Omental fat pad (tissue), 4 donors: ENCODE data around the gene CEP63. TPM values are rescaled to one million over a fixed set of nuclear protein-coding genes. Genes with fewer than 3 reads are reported as not detected.
"Not testable (repeated sequence)": the region's sequence is repeated elsewhere in the genome, so short reads cannot be mapped to it uniquely, and the experiment has no call there.

ENCODE experiments used
- ATAC-seq: fragments of 150-250 bp; one replicate; pipeline ENCODE4 v1.9.1; 2016; ENCODE audit warnings: mild to moderate bottlenecking, moderate library complexity; ENCODE audit not compliant: low FRiP score
- DNase-seq: peaks from one replicate; pipeline ENCODE4 v3.0.0-alpha.2; 2019; ENCODE audit warnings: low spot score
- total RNA-seq, 4 donors: library from RNA; depleted of rRNA; stranded (reverse); fragments of >200 nt; gene quantifications; one replicate each; pipeline ENCODE4 v1.1.0, GENCODE V29; 2016
- TF ChIP-seq, protein P1 (sequence below), 3 donors: fragments of 450-650 bp; IDR thresholded peaks; one replicate each; pipeline ENCODE4 v1.5.1; 2016 to 2017; ENCODE audit warnings: antibody characterized with exemption in 3 of 3, mild to moderate bottlenecking in 3 of 3, moderate library complexity in 2 of 3

The CEP63 gene
- total RNA-seq, 4 donors from 2014 or later: 15.3 to 30.9 (median 21.1) TPM

DNA sequence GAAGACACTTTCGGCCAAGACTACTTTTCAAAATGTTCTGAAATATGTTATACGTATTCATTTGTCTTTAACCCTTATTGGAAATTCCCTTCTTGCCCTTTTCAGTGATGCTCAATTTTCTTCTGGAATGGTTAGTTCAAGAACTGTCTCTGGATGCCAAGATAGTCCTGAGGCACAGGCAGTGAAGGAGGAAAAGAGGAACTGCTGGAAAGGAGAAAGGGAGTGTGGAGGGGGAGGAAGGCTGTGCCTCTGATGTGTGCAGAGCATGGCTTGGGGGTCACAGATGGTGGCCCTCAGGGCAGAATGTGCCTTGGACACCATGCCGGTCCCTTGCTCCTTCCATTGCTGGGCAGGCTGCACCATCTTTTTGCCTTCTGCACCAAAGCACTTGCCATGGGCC, 73.7 kb downstream of the CEP63 start:
- no peak for DNase-seq
- TF ChIP-seq, protein P1, sequence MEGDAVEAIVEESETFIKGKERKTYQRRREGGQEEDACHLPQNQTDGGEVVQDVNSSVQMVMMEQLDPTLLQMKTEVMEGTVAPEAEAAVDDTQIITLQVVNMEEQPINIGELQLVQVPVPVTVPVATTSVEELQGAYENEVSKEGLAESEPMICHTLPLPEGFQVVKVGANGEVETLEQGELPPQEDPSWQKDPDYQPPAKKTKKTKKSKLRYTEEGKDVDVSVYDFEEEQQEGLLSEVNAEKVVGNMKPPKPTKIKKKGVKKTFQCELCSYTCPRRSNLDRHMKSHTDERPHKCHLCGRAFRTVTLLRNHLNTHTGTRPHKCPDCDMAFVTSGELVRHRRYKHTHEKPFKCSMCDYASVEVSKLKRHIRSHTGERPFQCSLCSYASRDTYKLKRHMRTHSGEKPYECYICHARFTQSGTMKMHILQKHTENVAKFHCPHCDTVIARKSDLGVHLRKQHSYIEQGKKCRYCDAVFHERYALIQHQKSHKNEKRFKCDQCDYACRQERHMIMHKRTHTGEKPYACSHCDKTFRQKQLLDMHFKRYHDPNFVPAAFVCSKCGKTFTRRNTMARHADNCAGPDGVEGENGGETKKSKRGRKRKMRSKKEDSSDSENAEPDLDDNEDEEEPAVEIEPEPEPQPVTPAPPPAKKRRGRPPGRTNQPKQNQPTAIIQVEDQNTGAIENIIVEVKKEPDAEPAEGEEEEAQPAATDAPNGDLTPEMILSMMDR (IDR thresholded peaks at IDR 0.05): no peak
- ATAC-seq: no peak

DNA sequence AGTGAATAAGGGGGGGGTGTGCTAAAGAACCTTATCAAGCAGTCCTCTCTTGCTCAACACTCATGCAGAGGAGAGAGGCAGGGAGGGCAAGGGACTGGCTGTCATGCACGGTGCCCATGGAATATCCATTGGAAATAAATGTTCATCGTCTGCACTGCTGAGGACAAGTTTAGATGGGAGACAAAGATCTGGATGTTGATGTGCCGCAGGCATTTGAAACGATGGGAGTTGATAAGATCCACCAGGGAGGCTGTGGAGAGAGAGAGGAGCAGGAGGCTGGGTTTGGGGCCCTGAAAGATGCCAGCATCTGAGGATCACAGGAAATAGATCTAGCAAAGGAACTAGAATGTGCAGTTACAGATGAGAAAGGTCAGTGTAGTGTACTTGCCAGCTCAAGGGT, 76.2 kb downstream of the CEP63 start:
- ATAC-seq (no peak), DNase-seq (no peak)
- TF ChIP-seq, protein P1 (IDR thresholded peaks at IDR 0.05): no peak

DNA sequence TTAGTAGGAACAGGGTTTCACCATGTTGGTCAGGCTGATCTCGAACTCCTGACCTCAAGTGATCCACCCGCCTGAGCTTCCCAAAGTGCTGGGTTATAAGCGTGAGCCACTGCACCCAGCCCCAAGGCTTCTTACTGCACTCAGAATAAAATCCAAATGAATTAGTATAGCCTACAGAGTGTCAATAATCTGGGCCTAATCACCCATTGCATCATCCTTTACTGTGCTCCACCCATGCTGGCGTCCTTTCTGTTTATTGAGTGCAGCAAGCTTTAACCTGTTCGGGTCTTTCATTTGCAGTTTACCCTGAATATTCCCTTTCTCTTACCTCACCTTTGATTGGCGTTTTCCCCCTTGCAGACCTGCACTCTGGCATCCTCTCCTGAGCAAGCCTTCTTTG, 77.7 kb downstream of the CEP63 start:
- ATAC-seq: no peak
- DNase-seq: no peak
- TF ChIP-seq, protein P1 (IDR thresholded peaks at IDR 0.05): no peak

DNA sequence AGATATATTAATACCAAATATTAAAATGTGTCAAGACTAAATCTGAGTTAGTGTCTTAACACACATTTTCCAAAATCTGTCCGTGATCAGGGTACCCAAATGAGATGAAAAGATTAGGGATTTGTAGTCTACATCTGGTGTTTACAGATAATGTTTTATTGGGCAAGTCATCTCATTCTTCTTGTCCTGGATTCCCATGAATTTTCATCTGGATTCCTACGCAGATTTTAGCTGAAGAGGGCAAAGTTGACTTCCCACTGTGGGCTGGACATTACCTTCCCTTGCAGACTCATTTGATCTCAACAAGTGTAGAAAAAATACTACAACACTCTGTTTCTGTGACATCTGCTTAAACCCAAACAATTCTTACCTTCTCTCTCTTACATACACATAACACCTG, 79.1 kb downstream of the CEP63 start:
- TF ChIP-seq, protein P1 (IDR thresholded peaks at IDR 0.05): no peak
- ATAC-seq: no peak

DNA sequence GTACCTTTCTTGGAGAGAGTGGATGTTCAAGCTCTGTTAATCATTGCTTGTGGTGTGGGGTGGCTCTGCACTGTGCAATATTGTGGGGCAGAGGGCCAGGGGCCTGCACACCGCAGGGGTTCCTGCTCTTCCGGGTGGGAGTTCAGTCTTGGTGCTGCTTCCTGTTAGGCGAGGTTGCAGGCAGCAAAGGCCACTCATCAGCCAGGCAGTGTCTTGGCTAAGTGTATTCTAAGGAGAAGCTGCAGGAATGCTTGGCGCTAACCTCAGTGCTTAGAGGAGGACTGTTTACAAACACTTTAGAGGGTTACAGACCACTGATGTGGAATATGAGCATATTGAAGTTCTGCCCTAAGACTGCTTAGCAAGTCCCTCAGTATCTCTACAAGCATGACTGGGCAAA, 81.7 kb downstream of the CEP63 start:
- DNase-seq (no peak), ATAC-seq (no peak)
- TF ChIP-seq, protein P1 (IDR thresholded peaks at IDR 0.05): no peak

More for the DNA sequence above, 79.1 kb downstream of the CEP63 start:
- DNase-seq: no peak

DNA sequence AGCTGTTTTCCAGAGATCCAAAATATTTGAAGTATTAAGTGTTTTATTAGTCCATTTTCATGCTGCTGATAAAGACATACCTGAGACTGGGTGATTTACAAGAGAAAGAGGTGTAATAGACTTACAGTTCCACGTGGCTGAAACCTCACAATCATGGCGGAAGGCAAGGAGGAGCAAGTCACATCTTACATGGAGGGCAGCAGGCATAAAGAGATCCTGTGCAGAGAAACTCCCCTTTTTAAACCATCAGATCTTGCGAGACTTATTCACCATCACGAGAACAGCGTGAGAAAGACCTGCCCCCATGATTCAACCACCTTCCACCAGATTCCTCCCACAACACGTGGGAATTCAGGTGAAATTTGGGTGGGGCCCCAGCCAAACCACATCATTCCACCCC, 82.9 kb downstream of the CEP63 start:
- ATAC-seq (no peak), DNase-seq (no peak)
- TF ChIP-seq, protein P1 (IDR thresholded peaks at IDR 0.05): no peak

DNA sequence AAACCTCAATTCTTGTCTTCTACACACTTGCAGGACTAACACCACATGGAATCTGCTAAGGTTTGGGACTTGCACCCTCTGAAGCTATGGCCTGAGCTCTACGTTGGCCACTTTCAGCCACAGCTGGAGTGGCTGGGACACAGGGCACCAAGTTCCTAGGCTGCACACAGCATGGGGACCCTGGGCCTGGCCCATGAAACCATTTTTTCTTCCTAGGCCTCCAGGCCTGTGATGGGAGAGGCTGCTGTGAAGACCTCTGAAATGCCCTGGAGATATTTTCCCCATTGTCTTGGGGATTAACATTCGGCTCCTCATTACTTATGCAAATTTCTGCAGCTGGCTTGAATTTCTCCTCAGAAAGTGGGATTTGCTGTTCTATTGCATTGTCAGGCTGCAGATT, 84.0 kb downstream of the CEP63 start:
- DNase-seq: not testable (repeated sequence)

DNA sequence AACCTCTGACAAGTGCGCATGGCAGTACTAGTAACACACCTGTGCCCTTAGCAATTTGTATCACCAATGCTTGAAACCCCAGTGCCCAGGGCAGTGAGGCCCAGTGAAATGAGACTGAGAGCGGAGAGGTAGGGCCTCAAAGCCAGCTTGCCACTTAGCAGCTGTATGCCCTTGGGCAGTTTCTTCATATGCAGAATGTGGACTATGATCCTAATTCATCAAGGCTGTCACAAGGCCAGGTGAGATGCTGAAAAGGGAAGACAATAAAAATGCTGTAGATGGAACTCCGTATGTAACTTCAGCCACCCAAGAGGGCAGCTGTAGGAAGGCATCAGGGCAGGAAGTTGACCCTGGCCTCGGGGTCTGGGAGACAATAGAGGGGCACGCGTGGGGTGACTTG, 90.6 kb downstream of the CEP63 start:
- DNase-seq (no peak), ATAC-seq (no peak)
- TF ChIP-seq, protein P1 (IDR thresholded peaks at IDR 0.05): no peak

More for the DNA sequence above, 84.0 kb downstream of the CEP63 start:
- not testable (repeated sequence) for ATAC-seq
